Thyroid gland (tissue), 4 donors: ENCODE measurements around the gene PDE11A. TPM values are rescaled to one million over a fixed set of nuclear protein-coding genes. Genes with fewer than 3 reads are reported as not detected.
"Not testable (repeated sequence)": the region's sequence is repeated elsewhere in the genome, so short reads cannot be mapped to it uniquely, and the experiment has no call there.

ENCODE experiments used
- DNase-seq, 2 donors: peaks; one replicate each; pipeline ENCODE4 v3.0.0-alpha.2; 2019
- H3K27ac ChIP-seq, 3 donors: fragments of 200-600 bp; sonication (generic); 1 replicate in 2 of 3; 2 replicates in 1 of 3; pipeline ENCODE4 v1.5.1; 2016 to 2019; ENCODE audit warnings: mild to moderate bottlenecking in 1 of 3, moderate library complexity in 1 of 3
- H3K27me3 ChIP-seq: fragments of 200-600 bp; sonication (generic); one replicate; pipeline ENCODE4 v1.5.1; 2019
- H3K36me3 ChIP-seq, 2 donors: fragments of 200-600 bp; sonication (generic); one replicate each; pipeline ENCODE4 v1.5.1; 2016 to 2019
- H3K4me1 ChIP-seq, 2 donors: fragments of 200-600 bp; sonication (generic); one replicate each; pipeline ENCODE4 v1.5.1; 2017 to 2019
- H3K4me3 ChIP-seq, 3 donors: fragments of 200-600 bp; sonication (generic); replicated peaks in 1 of 3; 1 replicate in 2 of 3; 2 replicates in 1 of 3; pipeline ENCODE4 v1.5.1; 2016; ENCODE audit warnings: mild to moderate bottlenecking in 1 of 3
- H3K9me3 ChIP-seq: fragments of 200-600 bp; sonication (generic); one replicate; pipeline ENCODE4 v1.5.1; 2017
- CTCF ChIP-seq, 6 experiments: fragments of 200-600 bp in 3 of 6; fragments of 450-650 bp in 3 of 6; sonication (generic) in 3 of 6; IDR thresholded peaks; one replicate each; pipeline ENCODE4 v1.5.1; 2016 to 2019; ENCODE audit warnings: antibody characterized with exemption in 6 of 6, mild to moderate bottlenecking in 2 of 6, inconsistent platforms in 1 of 6, moderate library complexity in 1 of 6
- POLR2A ChIP-seq, 2 donors: fragments of 450-650 bp; IDR thresholded peaks; one replicate each; pipeline ENCODE4 v1.6.1; 2017; ENCODE audit warnings: antibody characterized with exemption in 2 of 2, mild to moderate bottlenecking in 2 of 2, moderate library complexity in 1 of 2
- WGBS, 2 donors: methylation state at CpG; one replicate each; pipeline ENCODE4 v1.1.5; 2017; 5-methylcytosine and 5-hydroxymethylcytosine counted together
- intact Hi-C: fragments of 100-400 bp; cut with DNase I; formaldehyde crosslinking; loops from one replicate; pipeline ENCODE4 v1.15.1; 2023
- total RNA-seq, 4 donors: library from RNA; depleted of rRNA; stranded (reverse); fragments of >200 nt; gene quantifications; one replicate each; pipeline ENCODE4 v1.2.3, GENCODE V29; 2016

The PDE11A gene
- total RNA-seq, 4 donors from 2014 or later = 2.2 to 4.0 (median 3.0) TPM

- no peak for DNase-seq
- no peak for TF ChIP-seq POLR2A (IDR thresholded peaks at IDR 0.05)
- no peak for TF ChIP-seq CTCF (IDR thresholded peaks at IDR 0.05)
- Histone ChIP-seq H3K27ac (no peak overlapping the region), H3K9me3 (no peaks in the 10 kb centered on the region), H3K36me3 (no peaks in the 10 kb centered on the region), H3K27me3 (no peaks in the 10 kb centered on the region), H3K4me3 (no peak overlapping the region), H3K4me1 (no peaks in the 10 kb centered on the region)
- intact Hi-C loops = no loop called here
Measured at GRCh38 chr2:177868806-177869205, 203.8 kb downstream of the PDE11A start.

GRCh38 chr2:177857538-177857937 lies 215.0 kb downstream of the PDE11A start:
- Histone ChIP-seq H3K9me3 (no peaks in the 10 kb centered on the region), H3K27me3 (no peaks in the 10 kb centered on the region), H3K36me3 (no peaks in the 10 kb centered on the region), H3K4me3 (no peak overlapping the region), H3K4me1 (no peaks in the 10 kb centered on the region), H3K27ac (no peak overlapping the region)
- DNase-seq = no peak
- TF ChIP-seq CTCF (IDR thresholded peaks at IDR 0.05) (no peak), POLR2A (IDR thresholded peaks at IDR 0.05) (no peak)
- intact Hi-C loops = no loop called here
- WGBS, 2 donors = 78% methylated on average over 1 of the region's 1 CpG

- no peak for DNase-seq
- 64 to 69% methylated on average over 1 of the region's 1 CpG for WGBS, 2 donors
- no peaks in the 10 kb centered on the region for H3K27me3 ChIP-seq
Measured at GRCh38 chr2:177852389-177852788, 220.2 kb downstream of the PDE11A start.

GRCh38 chr2:177843188-177843587 lies 229.4 kb downstream of the PDE11A start:
- H3K4me1 ChIP-seq = peaks cover 9 to 21% of the 10 kb centered on the region in 2 donors
- WGBS, 2 donors = 42 to 56% methylated on average over 2 of the region's 2 CpGs
- H3K27me3 ChIP-seq = no peaks in the 10 kb centered on the region
- H3K36me3 ChIP-seq = no peaks in the 10 kb centered on the region
- TF ChIP-seq POLR2A (IDR thresholded peaks at IDR 0.05) (no peak), CTCF (IDR thresholded peaks at IDR 0.05) (no peak)
- no peak for DNase-seq
- no peak overlapping the region for H3K4me3 ChIP-seq
- no peaks in the 10 kb centered on the region for H3K9me3 ChIP-seq
- peak overlapping the region in 1 of 3 donors; percentile 47 for H3K27ac ChIP-seq
- intact Hi-C loops = no loop called here

More at GRCh38 chr2:177852389-177852788, 220.2 kb downstream of the PDE11A start:
- Histone ChIP-seq H3K9me3 (no peaks in the 10 kb centered on the region), H3K4me3 (no peak overlapping the region), H3K27ac (no peak overlapping the region), H3K36me3 (no peaks in the 10 kb centered on the region), H3K4me1 (no peaks in the 10 kb centered on the region)
- intact Hi-C loops = no loop called here
- TF ChIP-seq POLR2A (IDR thresholded peaks at IDR 0.05) (no peak), CTCF (IDR thresholded peaks at IDR 0.05) (no peak)

GRCh38 chr2:177842243-177842642 lies 230.3 kb downstream of the PDE11A start:
- Histone ChIP-seq H3K36me3 (no peaks in the 10 kb centered on the region), H3K27ac (peak overlapping the region in 1 of 3 donors; percentile 47), H3K27me3 (no peaks in the 10 kb centered on the region), H3K4me1 (peaks cover 9 to 21% of the 10 kb centered on the region in 2 donors), H3K4me3 (no peak overlapping the region), H3K9me3 (no peaks in the 10 kb centered on the region)
- intact Hi-C loops = no loop called here
- WGBS, 2 donors = 54 to 55% methylated on average over 3 of the region's 3 CpGs
- TF ChIP-seq POLR2A (IDR thresholded peaks at IDR 0.05) (no peak), CTCF (IDR thresholded peaks at IDR 0.05) (no peak)
- no peak for DNase-seq

GRCh38 chr2:177835418-177836204 lies 237.0 kb downstream of the PDE11A start:
- H3K27me3 ChIP-seq, H3K4me3 ChIP-seq, H3K27ac ChIP-seq, H3K9me3 ChIP-seq, H3K36me3 ChIP-seq, H3K4me1 ChIP-seq, intact Hi-C loops, DNase-seq: not testable (repeated sequence)
- 94 to 95% methylated on average over 8 to 10 of the region's 27 CpGs for WGBS, 2 donors
